B cell (primary cell): Measurements from ENCODE around the gene TGDS.

ENCODE experiments used
- EZH2 ChIP-seq: IDR thresholded peaks from 2 replicates; pipeline ENCODE4 v1.6.1; 2012; ENCODE audit warnings: borderline replicate concordance, low read depth, mild to moderate bottlenecking, moderate library complexity, low read length; ENCODE audit not compliant: insufficient read depth, poor library complexity, severe bottlenecking
- TF ChIP-seq, protein P1 (sequence below): fragments of 200-600 bp; IDR thresholded peaks from one replicate; pipeline ENCODE4 v1.8.0; 2022; ENCODE audit warnings: antibody characterized with exemption, mild to moderate bottlenecking

DNA sequence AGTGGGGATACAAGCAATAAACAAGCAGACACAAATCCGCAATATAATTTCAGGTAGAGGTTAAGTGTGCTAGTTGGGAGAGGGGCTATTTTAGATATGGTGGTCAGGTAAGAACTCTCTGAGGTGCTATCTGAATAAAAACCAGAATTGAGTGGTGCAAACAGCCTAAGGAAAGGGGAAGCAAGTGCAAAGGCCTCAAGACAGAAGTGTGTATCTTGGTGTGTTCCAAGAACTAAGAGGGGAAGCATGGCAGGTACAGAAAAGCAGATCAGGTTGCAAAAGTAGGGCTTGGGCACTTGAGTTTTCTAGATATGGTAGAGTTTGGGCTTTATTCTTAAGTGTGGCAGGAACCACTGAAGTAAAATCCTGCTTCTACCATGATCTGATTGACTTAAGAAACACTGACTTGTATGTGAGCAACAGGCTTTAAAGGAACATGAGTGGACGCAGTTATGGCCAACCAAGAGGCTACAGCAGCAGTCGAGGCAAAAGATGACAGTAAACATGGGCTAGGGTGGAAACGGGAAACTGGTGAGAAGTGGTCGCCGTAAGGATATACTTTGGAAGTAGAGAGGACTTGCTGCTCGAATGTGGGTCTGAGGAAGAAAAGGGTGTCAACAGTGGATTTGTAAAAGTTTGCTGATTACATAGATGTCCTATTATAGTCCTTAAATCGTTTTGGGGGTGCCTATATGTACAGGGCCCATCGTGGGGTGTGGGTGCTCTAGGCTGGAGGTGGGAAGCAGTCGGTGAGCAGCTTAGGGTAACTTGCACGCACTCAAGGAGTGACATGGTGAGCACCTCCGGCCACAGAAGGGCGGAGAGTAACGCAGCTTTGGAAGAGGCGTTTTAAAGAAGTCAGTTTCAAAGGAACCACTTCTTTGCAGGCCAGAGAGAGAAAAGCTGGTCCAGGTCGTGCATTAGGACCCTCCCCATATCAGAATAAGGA, 677 bp downstream of the TGDS start:
- TF ChIP-seq, protein P1, sequence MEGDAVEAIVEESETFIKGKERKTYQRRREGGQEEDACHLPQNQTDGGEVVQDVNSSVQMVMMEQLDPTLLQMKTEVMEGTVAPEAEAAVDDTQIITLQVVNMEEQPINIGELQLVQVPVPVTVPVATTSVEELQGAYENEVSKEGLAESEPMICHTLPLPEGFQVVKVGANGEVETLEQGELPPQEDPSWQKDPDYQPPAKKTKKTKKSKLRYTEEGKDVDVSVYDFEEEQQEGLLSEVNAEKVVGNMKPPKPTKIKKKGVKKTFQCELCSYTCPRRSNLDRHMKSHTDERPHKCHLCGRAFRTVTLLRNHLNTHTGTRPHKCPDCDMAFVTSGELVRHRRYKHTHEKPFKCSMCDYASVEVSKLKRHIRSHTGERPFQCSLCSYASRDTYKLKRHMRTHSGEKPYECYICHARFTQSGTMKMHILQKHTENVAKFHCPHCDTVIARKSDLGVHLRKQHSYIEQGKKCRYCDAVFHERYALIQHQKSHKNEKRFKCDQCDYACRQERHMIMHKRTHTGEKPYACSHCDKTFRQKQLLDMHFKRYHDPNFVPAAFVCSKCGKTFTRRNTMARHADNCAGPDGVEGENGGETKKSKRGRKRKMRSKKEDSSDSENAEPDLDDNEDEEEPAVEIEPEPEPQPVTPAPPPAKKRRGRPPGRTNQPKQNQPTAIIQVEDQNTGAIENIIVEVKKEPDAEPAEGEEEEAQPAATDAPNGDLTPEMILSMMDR = no peak
- TF ChIP-seq EZH2 = no peak
